ENCODE measurements around the gene EMC6.
A peak's percentile ranks its signal among the peaks of the same experiment; 100 is the strongest.

EMC6 gene

DNA sequence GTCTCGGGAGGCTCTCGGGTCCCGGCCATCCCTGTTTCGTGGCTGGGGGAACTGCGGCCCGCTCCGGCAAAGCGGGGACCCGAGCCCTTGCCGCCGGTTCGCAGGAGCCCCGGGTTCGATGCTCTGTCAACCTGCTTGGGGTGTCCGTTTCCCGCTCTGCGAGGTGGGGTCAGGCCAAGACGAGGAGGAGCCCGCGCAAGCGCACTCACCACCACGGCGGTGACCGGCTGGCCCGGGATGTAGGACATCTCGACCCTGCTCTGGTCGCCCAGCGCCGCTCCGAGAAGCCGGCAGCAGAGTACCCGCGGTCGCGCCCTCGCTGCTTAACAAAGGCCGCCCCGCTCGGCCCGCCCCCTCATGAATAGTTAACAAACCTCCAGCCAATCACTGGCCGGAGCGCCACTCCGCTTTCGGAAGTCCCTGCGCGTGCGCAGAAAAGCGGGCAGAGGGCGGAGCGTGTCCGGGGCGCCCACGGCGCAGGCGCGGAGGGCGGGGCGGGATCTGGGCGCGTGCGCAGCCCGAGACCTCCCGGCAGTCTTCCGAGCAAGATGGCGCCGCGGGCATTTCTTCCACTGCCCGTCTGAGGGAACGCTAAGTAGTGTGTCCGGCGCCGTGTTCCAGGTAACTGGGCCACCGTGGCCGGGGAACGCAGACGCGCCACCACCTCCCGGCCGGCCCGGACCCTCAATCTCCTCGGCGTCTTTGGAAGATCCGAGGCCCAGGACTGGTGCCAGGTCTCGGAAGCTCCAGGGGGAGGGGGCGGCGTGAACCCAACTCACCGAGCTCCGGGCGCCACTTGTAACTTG lies at the start of gene EMC6, which contains the start of gene TAX1BP3:
Gene EMC6, plus strand, starts transcription at position 534 of the 806 bp plus-strand sequence. CDS start 335 bp downstream, outside the sequence.
Gene TAX1BP3, minus strand, starts transcription at position 300 of the 806 bp plus-strand sequence. Its CDS starts 52 bp downstream, at position 248.
- peak; percentile 97 for DNase-seq (ENCODE audit: low spot score)

DNA sequence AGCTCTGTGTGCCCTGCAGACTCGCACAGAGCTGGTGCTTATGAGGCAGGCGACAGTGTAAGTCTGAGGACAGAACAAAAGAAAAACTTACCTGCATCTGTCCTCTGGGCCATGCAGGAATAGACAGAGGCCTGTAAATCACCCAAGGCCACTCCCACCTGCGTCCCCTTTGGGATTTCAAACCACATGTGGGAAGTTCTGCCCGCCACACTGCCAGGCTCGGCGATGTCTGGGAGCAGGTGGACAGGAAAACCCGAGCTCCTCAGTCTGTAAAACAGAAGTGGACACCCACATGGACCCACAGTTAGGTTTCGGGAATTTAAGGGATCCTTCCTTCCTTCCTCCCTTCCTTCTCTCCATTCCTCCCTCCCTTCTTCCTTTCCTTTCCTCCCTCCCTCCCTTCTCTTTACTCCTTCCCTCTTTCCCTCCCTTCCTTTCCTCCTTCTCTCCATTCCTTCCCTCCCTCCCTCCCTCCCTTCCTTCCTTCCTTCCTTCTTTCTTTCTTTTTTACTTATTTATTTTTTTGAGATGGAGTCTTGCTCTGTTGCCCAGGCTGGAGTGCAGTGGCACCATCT lies 47.4 kb upstream of the EMC6 start:
- no peak for DNase-seq (ENCODE audit: low spot score)

DNA sequence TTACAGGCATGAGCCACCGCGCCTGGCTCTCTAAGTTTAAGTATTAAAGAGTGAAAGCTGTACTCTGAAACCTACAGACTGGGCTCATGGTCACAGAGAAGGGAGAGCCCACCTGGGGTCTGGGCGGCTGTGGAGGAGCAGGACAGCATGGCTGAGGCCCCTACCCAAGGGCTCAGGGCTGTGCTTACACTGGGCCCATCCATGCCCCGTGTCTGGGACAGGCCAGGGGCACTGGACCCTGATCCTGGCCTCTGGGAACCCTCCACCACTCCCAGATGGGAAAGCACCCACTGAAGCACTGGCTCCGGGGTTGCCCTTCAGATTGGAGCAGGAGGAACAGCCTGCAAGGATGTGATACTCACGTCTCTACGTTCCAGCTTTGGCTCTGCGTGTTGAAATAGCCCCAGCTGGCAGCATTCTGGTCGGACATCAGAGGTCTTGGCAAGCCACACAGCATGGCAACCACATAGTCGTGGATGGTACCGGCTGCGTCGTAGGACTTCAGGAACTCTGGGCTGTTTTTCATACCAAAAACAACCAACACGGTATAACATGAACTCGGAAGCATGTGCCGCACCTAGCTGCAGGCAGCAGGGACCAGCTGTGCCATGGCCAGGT lies 45.5 kb upstream of the EMC6 start:
- no peak for DNase-seq (ENCODE audit: low spot score)

DNA sequence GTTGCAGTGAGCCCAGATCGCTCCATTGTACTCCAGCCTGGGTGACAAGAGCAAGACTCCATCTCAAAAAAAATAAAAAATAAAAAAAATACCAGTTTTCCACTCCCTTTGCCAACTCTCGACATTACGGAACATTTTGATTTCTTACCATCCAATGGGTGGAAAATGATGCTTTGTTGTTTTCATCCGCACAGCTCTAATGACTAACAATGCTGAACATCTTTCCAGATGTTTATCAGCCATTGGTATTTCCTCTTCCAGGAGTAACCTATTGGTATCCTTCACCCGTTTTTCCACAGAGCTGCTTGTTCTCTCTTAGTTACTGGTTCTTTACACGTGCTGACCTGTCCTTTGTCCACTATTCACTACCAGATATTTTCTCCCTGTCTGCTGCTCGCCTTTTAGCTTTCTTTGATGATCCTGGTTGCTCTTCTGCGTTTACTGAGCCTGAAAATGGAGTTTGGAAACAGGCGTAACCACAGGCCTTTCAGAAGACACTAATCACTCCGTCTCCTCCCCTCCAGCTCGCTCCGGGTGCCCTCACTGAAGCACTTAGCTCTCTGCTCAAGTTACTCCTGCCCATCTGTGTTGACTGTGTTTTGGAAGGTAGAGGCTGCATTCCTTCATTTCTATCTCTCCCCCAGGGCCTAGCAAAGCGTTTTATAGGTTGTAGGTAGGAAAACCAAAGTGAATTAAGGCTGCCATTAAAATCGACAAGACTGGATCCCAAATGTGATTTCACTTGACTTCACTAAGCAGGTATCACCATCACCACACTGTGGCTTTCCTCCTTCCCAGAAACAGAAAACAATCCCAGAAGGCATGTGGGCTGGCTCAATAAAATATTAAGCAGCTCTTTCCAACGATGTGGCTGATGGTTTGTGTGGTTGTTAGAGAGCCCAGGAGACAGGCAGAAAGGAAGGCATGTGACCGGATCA lies 41.5 kb upstream of the EMC6 start:
- DNase-seq (ENCODE audit: low spot score), result no peak

DNA sequence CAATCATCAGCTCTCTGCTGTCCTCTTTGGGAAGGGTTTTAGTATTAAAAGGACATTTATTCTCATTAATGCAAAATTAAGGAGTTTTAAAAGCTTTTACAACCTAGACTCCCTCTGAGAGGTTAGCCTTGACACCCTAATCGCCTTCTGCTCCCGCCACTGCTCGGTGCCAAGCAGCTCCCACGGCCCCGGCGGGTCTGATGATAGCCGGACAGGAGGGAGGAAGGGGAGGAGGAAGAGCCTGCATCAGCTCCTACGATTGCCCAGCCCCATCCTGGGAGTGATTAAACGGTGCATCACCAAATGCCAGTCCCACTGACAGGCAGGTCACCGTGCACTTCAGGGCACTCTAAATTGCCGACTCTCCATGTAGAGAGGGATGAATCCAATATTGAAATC lies 40.8 kb upstream of the EMC6 start:
- no peak for DNase-seq (ENCODE audit: low spot score)

DNA sequence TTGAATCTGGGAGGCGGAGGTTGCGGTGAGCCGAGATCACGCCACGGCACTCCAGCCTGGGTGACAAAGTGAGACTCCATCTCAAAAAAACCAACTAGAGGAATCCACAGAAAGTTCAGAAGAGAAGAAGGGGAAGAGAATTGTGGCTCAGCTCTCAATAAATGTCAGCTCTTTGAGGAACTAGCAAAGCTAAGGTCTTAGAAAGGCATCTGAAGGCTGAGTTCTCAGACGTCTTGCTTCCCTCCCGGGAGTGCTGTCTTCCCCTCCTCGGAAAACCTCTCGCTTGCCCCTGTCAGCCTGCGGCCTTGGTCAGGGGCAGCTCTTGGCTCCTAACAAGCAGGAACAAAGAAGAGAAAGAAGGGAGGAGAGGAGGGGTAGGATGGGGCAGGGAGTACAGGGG lies 37.8 kb upstream of the EMC6 start:
- no peak for DNase-seq (ENCODE audit: low spot score)

DNA sequence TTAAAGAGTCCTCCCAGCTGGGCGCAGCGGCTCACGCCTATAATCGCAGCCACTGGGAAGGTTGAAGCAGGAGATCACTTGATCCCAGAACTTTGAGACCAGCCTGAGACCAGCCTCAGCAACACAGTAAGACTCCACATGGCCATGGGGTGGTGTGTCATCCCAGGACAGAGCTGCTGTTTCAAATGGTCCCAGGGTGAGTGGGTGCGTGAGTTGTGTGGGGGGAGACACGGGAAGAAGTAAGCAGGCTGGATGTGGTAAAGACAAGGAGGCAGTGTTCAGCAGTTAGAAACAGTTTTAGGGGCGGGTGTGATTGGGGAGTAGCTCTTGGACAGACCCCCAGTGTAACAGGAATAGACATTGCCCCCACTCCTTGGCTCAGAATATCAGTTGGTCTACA lies 36.3 kb upstream of the EMC6 start:
- no peak for DNase-seq (ENCODE audit: low spot score)

DNA sequence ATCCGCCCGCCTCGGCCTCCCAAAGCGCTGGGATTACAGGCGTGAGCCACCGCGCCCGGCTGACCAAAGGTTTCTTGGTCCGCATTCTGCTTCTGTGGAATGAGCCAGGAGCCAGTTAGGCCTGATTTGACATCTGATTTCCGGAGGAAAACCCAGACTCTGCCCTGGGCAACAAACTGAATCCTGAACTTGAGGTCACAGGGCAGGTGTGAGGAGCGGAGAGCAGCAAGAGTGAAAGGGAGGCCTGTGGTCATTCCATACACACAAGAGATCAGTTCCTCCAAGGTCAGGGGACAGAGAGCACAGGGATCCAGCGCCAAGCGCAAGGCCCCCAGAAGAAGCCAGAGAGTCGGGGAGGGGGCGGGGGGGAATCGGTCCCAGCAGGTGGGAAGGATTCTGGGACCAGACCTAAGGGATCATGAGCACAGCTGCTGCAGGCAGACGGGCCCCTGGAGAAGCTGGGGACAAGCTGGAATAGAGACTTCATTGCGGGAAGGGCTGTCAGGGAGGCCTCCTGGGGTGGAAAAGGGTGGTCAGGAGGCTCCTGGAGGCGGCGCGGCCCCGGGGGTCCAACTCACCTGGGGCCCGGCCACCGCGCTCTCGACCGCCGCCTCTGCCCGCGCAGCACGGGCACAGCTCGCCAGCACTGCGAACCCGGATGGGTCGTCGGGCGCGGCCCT lies 33.0 kb upstream of the EMC6 start:
- no peak for DNase-seq (ENCODE audit: low spot score)

DNA sequence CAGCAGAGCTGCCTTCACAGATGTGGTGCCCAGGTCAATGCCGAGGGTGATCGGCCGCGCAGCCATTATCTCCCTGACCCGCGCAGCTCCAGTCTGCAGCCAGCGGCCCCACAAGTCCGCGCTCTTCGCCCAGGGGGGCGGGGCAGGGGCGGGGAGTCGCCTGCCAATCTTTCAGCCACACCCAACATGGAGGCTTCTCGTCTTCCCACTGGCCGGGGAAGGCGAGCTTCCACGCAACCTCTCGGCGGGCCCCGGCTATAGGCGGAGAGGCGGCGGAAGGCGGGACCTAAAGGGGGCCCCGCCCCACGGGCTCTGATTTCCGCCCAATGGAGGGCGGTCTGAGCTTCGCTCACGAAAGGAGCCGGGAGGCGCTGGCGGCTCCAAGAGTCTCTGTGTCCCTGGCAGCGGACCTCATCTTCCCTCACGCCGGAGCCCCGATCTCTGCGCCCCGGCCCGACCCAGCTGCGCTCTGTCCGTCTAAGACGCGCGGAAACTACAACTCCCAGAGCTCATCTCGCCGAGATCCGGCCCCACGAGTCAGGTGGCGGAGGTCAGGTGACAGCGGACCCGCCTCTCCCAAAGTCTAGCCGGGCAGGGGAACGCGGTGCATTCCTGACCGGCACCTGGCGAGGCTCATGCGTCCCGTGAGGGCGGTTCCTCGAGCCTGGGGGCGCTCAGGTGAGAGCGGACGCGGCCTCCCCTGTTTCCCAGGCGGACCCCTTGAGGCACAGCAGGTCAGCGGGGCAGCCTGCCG lies 32.3 kb upstream of the EMC6 start, which contains the start of the genes CTNS and SHPK:
Gene CTNS, plus strand, starts transcription at position 607 of the 754 bp plus-strand sequence. CDS start 3,447 bp downstream, outside the sequence.
Gene SHPK, minus strand, starts transcription at position 97 of the 754 bp plus-strand sequence. Its CDS starts 31 bp downstream, at position 66.
- DNase-seq (ENCODE audit: low spot score), result peak; percentile 94

DNA sequence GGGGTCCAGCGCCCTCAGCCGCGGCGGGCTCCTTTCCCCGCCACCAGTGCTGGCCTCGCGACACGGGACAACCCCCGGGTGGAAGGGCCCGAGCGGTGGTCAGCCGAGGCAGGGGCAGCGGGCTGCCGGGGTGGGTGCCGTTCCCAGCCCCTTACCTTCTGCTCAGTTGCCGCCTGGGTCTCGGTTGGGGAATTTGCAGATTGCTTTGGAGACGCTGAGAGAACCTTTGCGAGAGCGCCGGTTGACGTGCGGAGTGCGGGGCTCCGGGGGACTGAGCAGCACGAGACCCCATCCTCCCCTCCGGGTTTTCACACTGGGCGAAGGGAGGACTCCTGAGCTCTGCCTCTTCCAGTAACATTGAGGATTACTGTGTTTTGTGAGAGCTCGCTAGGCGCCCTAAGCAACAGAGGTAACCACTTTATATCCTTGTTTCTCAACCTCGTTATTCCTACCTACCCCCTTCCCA lies 31.7 kb upstream of the EMC6 start:
- no peak for DNase-seq (ENCODE audit: low spot score)

DNA sequence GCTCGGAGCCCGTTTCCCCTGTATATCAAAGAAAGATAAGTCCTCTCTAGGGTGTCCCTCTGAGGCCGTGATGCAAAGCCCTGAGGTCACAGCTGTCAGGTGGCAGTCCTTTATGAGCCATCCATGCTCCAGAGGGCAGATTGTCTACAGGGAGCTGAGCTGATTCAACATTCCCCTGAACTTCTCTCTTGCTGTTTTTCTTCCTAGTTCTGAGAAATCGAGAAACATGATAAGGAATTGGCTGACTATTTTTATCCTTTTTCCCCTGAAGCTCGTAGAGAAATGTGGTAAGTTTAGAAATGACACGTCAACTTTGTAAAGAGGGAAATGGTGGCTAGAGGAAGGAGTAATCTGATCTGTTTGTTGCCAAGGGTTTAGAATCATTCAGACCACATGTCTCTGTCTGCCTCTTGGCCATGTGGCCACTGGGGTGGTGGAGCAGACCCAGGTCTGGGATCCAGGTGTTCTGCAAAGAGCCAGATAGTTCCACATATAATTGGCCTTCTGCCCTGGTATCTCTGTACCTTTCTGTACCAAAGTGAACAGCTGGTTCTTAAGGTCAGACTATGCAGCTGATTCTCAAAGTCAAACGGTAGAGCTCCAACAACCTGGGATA lies 28.5 kb upstream of the EMC6 start:
- DNase-seq (ENCODE audit: low spot score), result no peak

DNA sequence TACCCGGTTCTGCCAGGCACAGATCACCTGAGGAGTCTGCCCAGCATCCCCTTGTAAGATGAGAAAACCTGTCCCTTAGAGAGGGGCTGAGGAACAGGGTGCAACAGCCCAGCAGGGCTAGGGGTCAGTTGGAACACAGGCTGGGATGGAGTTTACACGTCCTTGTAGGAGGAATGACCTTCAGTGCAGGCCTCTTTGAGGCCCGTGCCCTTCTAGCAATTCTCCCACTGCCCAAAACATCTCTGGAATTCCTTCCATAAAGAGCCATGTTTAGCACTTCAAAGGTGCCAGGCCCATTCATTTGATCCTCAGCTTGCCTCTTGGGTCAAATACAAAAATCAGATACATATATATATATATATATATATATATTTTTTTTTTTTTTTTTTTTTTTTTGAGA lies 27.6 kb upstream of the EMC6 start:
- no peak for DNase-seq (ENCODE audit: low spot score)

DNA sequence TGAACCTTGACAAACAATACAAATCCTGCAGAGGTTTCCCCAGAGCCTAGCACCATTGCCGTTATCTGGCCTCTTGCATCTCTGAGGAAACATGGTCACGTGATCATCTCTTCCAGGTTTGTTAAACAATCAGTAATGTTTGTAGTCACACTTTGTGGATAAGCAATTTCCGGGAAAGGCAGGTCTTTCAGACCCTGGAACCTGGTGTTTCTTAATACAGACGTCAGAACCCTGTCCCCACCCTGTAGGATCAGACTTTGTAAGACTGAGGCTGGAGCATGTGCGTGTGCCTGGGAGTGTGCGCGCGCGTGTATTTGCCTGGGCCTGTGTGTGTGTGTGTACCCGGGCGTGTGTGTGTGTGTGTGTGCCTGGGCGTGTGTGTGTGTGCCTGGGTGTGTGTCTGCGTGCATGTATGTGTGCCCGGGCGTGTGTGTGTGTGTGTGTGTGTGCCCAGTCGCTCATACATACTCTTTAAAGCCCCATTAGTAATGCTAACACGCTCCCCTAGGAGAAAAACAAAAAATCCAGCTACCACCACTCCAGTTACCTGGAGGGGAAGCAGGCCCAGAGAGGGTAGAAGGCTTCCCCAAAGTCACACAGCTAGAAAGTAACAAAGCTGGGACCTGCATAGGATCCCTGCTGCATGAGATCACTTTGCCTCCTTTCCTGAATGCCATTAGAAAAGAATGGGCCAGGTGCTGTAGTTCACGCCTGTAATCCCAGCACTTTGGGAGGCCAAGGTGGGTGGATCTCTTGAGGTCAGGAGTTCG lies 26.7 kb upstream of the EMC6 start:
- DNase-seq (ENCODE audit: low spot score), result no peak

DNA sequence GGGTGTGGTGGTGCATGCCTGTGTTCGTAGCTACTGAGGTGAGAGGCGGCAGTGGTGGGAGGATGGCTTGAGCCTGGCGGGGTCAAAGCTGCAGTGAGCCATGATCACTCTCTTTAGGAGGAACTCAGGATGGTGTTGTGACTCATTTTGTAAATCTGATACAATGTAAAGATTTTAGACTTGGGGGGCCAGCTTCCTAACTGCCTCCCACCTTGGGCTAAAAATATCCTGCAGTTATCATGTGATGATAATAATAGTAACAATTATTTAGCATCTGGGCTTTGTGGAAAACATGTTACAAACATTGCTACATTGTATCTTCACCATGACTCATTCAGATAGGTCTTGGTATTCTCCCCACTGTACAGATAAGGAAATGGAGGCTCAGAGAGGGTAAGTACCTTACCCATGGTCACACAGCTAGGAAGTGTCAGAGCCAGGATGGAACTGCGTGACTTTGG lies 24.7 kb upstream of the EMC6 start:
- no peak for DNase-seq (ENCODE audit: low spot score)

DNA sequence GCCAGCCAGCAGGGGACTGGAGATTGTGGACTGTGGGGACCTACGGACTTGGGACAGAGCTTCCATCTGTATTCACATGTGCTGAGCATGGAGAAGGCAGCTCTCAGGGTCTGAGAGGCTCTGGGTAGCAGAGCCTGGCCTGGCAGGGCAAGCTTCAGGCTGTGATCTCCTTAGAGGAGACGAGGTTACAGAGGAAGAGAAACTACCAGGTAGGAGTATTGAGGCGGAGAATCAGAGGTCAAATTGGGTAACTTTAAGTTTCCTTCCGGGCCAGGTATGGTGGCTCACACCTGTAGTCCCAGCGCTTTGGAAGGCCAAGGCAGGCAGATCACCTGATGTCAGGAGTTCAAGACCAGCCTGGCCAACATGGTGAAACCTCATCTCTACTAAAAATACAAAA lies 23.3 kb upstream of the EMC6 start:
- DNase-seq (ENCODE audit: low spot score), result no peak

DNA sequence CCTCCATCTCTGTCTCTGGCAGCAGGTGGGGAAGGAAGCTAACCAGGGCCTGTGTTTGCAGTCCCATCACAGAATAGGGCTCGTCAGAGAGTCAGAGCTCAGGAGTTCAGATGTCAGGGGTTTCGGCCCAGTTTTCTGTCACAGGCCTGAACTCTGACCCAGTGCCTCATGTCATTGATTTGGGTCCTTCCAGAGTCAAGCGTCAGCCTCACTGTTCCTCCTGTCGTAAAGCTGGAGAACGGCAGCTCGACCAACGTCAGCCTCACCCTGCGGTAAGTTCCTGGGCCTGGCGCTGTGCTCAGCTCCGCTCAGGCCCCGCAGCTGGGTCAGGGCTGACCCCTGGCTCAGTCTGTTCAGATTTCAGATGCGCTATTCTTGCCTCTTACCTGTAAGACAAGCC lies 21.4 kb upstream of the EMC6 start:
- no peak for DNase-seq (ENCODE audit: low spot score)

DNA sequence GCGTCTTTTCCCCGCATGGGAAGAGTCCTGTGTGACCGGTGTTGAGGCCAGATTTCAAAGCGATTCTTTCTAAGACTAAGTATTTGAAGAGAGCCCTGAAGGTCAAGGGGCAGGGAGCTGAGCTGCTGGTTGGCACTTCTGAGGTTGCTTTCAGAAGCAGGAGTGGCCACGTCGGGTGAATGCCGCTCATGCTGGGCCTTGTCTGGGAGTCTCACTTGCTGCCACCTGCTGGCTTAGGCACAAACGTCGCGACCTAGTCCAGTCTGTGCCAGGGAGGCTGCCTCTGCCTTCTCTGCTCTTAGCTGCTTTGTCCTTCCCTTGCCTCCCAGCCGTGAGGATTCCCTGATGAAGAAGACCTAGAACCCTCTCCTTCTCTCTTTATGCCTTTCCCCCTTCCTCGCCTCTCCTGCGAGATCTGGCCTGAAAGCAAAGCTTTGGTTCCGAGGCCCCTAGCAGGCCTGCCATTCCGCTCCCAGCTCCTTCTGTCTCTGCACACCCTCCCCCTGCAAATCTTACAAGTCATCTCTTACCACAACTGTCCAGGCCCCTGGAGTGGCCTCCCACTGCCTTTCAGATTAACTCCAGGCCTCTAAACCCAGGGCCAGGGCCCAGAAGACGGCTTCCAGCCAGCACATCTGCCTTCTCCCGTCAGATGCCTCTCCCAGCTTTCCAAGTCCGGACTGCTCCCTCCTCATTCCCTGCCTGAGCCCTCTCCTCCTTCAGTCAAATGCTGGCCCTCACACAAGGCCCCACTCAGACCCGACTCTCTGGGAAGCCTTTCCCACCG lies 20.6 kb upstream of the EMC6 start:
- DNase-seq (ENCODE audit: low spot score), result peak; percentile 15

DNA sequence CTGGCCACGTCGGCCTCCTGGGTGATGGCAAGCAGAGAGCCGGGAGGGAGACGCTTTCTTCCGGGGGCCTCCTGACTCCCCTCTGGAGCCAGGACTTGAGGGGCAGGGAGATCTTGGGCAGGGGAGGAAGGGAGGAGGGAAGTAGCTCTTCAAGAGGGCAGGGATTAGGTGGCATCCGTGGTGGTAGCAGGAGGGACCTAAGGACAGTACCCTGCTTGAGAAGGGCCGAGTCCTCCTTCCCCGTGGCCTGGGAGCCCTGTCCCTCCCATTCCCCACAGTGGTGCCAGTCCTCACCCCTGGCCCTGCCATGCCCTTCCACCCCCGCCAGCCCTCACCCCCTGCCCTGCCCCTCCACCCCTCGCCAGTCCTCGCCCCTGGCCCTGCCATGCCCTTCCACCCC lies 12.8 kb upstream of the EMC6 start:
- DNase-seq (ENCODE audit: low spot score), result no peak

Measured in CD4-positive, alpha-beta T cell treated with Interleukin-6 at 100 ng/mL for 8 hours (primary cell).